GM12801 (cell line): ENCODE results near the gene SEC16B.

Experiments used
- TF ChIP-seq, protein P1 (sequence below): IDR thresholded peaks from one replicate; pipeline ENCODE4 v1.5.1; 2011; ENCODE audit warnings: control low read depth; ENCODE audit not compliant: insufficient read length; ENCODE audit errors: extremely low read depth

Gene SEC16B

DNA sequence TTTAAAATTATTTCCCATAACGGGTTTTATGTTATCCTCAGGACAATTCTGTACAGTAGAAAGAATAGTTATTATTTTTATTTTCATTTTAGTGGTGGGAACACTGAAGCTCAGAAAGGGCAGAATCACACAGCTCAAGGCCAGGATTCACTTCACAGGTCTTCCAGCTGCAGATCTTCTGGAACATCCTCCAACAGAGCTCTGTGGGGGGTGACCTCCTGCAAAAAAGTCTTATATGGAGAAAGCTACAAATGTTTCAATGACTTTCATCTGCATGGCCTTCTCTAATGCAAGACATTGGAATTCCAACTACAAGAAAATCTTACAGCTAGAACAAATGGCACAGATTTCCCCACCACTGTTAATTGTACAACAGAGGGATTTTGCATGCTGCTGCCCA lies 64.2 kb downstream of the SEC16B start:
- TF ChIP-seq, protein P1, sequence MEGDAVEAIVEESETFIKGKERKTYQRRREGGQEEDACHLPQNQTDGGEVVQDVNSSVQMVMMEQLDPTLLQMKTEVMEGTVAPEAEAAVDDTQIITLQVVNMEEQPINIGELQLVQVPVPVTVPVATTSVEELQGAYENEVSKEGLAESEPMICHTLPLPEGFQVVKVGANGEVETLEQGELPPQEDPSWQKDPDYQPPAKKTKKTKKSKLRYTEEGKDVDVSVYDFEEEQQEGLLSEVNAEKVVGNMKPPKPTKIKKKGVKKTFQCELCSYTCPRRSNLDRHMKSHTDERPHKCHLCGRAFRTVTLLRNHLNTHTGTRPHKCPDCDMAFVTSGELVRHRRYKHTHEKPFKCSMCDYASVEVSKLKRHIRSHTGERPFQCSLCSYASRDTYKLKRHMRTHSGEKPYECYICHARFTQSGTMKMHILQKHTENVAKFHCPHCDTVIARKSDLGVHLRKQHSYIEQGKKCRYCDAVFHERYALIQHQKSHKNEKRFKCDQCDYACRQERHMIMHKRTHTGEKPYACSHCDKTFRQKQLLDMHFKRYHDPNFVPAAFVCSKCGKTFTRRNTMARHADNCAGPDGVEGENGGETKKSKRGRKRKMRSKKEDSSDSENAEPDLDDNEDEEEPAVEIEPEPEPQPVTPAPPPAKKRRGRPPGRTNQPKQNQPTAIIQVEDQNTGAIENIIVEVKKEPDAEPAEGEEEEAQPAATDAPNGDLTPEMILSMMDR, result no peak

DNA sequence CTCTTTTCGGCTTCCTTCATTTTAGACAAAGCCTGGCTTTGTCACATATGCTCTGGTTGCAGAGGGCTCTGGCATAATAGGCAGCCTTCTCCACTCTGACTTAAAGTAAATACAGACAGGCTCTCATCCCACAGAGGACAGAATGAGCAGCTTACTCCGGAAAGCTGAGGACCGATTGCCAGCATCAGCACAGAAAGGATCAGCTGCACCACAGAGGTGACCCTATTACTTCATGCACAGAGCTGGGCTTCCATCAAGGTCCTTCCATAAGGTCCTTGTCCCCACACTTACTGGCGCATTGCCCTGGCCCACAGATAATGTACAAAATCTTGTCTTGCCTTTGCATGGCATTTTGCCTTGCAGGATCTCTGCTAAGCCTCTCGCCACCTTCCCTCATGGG lies 67.6 kb downstream of the SEC16B start:
- TF ChIP-seq, protein P1, result no peak

GRCh38 chr1:177897998-177898654 lies 71.7 kb downstream of the SEC16B start:
- TF ChIP-seq, protein P1, result no peak

DNA sequence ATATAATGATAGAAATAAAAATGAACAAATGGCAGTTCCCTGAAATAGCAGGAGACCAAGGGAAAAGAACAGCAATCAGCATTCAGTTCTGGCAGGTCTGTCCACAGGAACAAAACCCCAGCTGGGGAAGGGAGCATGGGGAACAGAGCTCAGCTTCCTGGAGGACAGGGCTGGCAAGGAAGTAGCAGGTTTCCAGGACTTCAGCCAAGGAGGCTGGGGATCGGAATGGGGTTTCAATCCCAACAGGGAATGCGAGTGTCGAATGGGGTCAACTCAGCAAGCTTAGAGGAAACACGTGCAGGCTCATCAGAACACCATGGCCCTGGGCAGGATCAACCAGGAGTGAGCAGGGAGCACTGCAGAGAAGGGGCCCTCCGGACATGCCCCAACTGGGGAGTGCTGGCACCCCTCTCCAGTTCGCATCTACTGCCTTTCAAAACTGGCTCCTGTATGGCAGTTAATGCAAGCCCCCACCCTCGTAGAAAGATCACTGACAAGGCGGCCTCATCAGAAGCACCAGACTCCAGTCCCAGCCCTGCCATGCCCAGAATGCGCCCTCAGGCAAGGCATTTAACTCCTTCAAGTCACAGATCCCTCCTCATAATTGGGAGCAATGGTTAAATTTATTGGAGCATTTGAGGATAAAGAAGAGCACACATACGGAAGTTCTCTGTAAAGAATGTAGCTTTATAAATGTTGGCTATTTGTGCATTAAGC lies 72.4 kb downstream of the SEC16B start:
- TF ChIP-seq, protein P1, result no peak
